ENCODE measurements around the gene PHACTR1.

DNA sequence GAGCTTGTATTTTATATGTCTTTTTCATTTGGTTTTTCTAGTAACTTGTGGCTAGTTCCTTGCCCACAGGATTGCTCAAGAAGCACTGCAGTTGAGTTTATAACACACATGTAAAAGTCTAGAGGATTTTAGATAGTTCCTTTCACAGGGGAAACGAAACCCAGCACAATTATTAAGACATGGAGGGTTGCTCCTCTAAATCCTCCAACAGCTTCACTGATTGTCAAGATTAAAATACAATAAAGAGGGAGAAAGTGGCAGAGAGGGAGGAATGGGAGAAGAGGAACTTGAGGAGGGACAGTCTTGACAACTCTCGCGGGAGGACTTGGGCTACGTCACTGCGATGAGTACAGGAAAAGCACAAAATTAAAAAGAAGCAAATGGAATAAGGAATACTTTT is 621.5 kb downstream of the PHACTR1 start:
- TF ChIP-seq POLR2A (IDR thresholded peaks at IDR 0.05; ENCODE audit: low read length) (no peak), GATA1 (IDR thresholded peaks at IDR 0.05; ENCODE audit: low read depth, low read length) (no peak)
